Astrocyte of the cerebellum (primary cell): Measurements from ENCODE around the gene LSMEM2.
A peak's percentile ranks its signal among the peaks of the same experiment; 100 is the strongest.

Source experiments
- DNase-seq: peaks from one replicate; pipeline ENCODE4 v3.0.0-alpha.2; 2011; ENCODE audit warnings: low read depth
- H3K4me3 ChIP-seq: 2 replicates; pipeline ENCODE4 v1.5.1; 2011; ENCODE audit warnings: mild to moderate bottlenecking, low read depth, low read length, moderate library complexity
- CTCF ChIP-seq: IDR thresholded peaks from 2 replicates; pipeline ENCODE4 v1.5.1; 2012; ENCODE audit warnings: low read length, low read depth, moderate library complexity, mild to moderate bottlenecking; ENCODE audit errors: missing control alignments
- in situ Hi-C: cut with HindIII; loops from 2 replicates; pipeline ENCODE4 v1.10.0; 2017; ENCODE audit warnings: low sequenced_read_pairs

Gene LSMEM2

GRCh38 chr3:50245251-50245745 is 33.6 kb upstream of the LSMEM2 start:
- TF ChIP-seq CTCF: no peak
- in situ Hi-C loops: no loop called here
- no peak overlapping the region for H3K4me3 ChIP-seq
- DNase-seq: no peak

- in situ Hi-C loops: no loop called here
- H3K4me3 ChIP-seq: peak overlapping the region; percentile 29
- peak; percentile 98 for TF ChIP-seq CTCF
- peak; percentile 76 for DNase-seq
Measured at GRCh38 chr3:50245831-50246516, 32.9 kb upstream of the LSMEM2 start.

- DNase-seq: peak; percentile 95
- TF ChIP-seq CTCF: no peak
- H3K4me3 ChIP-seq: peak overlapping the region; percentile 29
- in situ Hi-C loops: no loop called here
Measured at GRCh38 chr3:50246517-50246954, 32.4 kb upstream of the LSMEM2 start.

- in situ Hi-C loops: no loop called here
- no peak for DNase-seq
- no peak for TF ChIP-seq CTCF
- H3K4me3 ChIP-seq: no peak overlapping the region
Measured at GRCh38 chr3:50248387-50248786, 30.5 kb upstream of the LSMEM2 start.

- no peak for DNase-seq
- H3K4me3 ChIP-seq: no peak overlapping the region
- TF ChIP-seq CTCF: no peak
- in situ Hi-C loops: no loop called here
Measured at GRCh38 chr3:50249457-50249856, 29.4 kb upstream of the LSMEM2 start.

- in situ Hi-C loops: no loop called here
- no peak overlapping the region for H3K4me3 ChIP-seq
- no peak for DNase-seq
- TF ChIP-seq CTCF: no peak
Measured at GRCh38 chr3:50250514-50250913, 28.4 kb upstream of the LSMEM2 start.
